ENCODE measurements around the gene CYB5R4.

DNA sequence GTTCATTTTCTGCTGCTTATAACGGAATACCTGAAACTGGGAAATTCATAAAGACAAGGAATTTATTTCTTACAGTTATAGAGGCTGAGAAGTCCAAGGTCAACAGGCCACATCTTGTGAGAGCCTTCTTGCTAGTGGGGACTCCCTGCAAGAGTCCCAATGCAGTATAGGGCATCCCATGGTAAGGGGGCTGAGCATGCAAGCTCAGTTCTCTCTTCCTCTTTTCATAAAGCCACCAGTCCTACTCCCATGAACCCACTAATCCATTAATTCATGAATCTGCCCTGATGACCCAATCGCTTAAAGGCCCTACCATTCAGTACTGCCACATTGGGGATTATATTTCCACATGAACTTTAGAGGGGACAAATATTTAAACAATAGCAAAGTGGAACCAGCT is 26.5 kb downstream of the CYB5R4 start:
- no peak for TF ChIP-seq POLR2A (IDR thresholded peaks at IDR 0.05)
- TF ChIP-seq, protein P1, sequence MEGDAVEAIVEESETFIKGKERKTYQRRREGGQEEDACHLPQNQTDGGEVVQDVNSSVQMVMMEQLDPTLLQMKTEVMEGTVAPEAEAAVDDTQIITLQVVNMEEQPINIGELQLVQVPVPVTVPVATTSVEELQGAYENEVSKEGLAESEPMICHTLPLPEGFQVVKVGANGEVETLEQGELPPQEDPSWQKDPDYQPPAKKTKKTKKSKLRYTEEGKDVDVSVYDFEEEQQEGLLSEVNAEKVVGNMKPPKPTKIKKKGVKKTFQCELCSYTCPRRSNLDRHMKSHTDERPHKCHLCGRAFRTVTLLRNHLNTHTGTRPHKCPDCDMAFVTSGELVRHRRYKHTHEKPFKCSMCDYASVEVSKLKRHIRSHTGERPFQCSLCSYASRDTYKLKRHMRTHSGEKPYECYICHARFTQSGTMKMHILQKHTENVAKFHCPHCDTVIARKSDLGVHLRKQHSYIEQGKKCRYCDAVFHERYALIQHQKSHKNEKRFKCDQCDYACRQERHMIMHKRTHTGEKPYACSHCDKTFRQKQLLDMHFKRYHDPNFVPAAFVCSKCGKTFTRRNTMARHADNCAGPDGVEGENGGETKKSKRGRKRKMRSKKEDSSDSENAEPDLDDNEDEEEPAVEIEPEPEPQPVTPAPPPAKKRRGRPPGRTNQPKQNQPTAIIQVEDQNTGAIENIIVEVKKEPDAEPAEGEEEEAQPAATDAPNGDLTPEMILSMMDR (IDR thresholded peaks at IDR 0.05) = no peak

Data from Peyer's patch (tissue), 4 donors.